HFF-Myc (cell line): ENCODE results near the gene ZNF451.

Experiments used
- DNase-seq: peaks from one replicate; pipeline ENCODE4 v3.0.0-alpha.2; 2011; ENCODE audit warnings: low read depth; ENCODE audit errors: extremely low read depth
- H3K4me3 ChIP-seq: replicated peaks from 2 replicates; pipeline ENCODE4 v1.5.1; 2011; ENCODE audit warnings: low read depth, mild to moderate bottlenecking, control low read depth, low read length
- CTCF ChIP-seq: IDR thresholded peaks from 2 replicates; pipeline ENCODE4 v1.5.1; 2012; ENCODE audit warnings: mild to moderate bottlenecking, low read depth, low read length, control low read depth; ENCODE audit errors: missing control alignments

ZNF451 gene

GRCh38 chr6:57116776-57117175 lies 26.8 kb downstream of the ZNF451 start:
- TF ChIP-seq CTCF = no peak
- no peak overlapping the region for H3K4me3 ChIP-seq
- DNase-seq = no peak

GRCh38 chr6:57117796-57118195 lies 27.8 kb downstream of the ZNF451 start:
- DNase-seq = no peak
- no peak overlapping the region for H3K4me3 ChIP-seq
- TF ChIP-seq CTCF = no peak

- no peak for TF ChIP-seq CTCF
- no peak overlapping the region for H3K4me3 ChIP-seq
- DNase-seq = no peak
Measured at GRCh38 chr6:57123111-57123510, 33.1 kb downstream of the ZNF451 start.

- no peak overlapping the region for H3K4me3 ChIP-seq
- no peak for DNase-seq
- TF ChIP-seq CTCF = no peak
Measured at GRCh38 chr6:57127763-57128162, 37.8 kb downstream of the ZNF451 start.

GRCh38 chr6:57130661-57131177 lies 40.7 kb downstream of the ZNF451 start:
- no peak for DNase-seq
- no peak for TF ChIP-seq CTCF
- no peak overlapping the region for H3K4me3 ChIP-seq

GRCh38 chr6:57134954-57135353 lies 45.0 kb downstream of the ZNF451 start:
- no peak for DNase-seq
- no peak overlapping the region for H3K4me3 ChIP-seq
- TF ChIP-seq CTCF = no peak

GRCh38 chr6:57135885-57136284 lies 45.9 kb downstream of the ZNF451 start:
- TF ChIP-seq CTCF = no peak
- DNase-seq = peak; percentile 14
- no peak overlapping the region for H3K4me3 ChIP-seq
